HG03066 (cell line): ENCODE results near the gene MTAP.

Experiments used
- ATAC-seq: cut with Tn5 transposase; IDR thresholded peaks from one replicate; pipeline ENCODE4 v1.9.1; 2021; ENCODE audit warnings: low read depth; ENCODE audit not compliant: unreplicated experiment

The MTAP gene

DNA sequence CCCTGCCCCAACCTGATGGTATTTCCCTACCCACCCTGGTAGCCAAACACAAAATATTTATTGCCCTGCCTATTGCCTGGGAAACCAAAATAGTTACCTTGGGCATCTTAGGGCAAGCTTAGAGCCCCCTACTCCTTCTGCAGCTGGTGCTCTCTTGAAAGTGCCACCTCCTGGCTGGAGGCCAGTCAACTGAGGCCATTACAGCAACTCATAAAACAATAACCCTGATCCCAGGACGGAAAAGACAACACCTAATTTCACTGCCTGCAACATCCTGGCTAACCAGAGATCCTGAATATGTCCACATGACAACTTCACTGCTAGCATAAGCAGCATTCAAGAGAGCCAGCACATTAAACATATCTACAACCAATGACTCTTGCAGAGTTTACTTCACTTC lies 38.7 kb downstream of the MTAP start:
- no peak for ATAC-seq

DNA sequence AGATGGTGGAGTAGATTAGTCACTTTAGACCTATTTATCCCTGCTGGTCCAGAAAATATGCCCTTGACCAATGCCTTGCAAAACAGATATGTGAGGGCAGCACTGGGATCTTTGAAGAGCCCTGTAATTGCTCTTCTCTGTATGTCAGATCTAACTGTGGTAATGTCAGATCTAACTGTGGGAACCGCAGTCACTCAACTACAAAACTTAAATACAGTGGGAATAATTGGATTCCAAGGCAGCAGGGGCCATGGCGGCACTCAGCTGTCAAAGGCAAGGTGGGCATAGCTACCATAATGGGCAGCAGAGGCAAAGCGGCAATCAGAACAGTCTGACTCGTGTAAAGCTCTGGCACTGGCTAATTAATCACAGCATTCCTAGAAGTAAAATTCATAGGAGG lies 46.2 kb downstream of the MTAP start:
- ATAC-seq, result no peak

DNA sequence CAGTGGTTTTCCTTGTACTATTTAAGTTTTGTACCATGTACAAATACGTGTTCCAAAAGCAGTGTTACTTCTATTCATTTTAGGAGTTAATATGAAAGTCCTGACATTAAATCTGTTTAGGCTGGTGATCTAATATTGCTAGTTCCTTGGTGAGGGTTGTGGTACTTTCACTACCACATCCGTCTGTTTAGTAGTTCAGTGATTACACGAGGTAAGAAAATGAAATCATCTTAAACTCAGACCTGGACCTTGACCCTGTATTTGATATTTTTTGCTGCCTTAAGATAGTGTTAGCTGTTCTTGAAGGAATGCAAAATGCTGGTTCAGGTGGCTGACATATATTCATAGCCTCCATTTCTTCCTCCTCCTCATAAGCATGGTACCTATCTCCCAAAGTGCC lies 50.3 kb downstream of the MTAP start:
- ATAC-seq, result peak; percentile 97

GRCh38 chr9:21853414-21853813 lies 51.0 kb downstream of the MTAP start:
- no peak for ATAC-seq

DNA sequence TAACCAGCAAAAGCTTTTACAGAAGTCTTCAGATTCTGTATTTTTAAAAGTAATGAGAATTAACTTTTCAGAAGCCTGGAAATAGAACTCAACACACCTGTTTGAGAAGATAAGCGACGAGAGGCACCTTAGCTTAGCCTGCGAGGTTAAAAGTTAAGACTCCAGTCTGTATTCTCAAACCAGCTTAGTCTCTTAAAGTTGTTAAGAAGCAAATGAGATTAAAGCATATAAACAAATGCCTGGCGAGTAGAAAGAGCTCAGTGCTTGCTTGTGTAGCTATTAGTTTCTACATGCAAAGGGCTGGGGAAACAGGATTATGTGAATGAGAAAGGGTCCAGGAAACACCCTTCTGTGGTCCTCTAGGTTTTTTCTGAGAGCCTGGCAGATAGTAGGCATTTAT lies 51.7 kb downstream of the MTAP start:
- ATAC-seq, result no peak

GRCh38 chr9:21854594-21854993 lies 52.2 kb downstream of the MTAP start:
- no peak for ATAC-seq

DNA sequence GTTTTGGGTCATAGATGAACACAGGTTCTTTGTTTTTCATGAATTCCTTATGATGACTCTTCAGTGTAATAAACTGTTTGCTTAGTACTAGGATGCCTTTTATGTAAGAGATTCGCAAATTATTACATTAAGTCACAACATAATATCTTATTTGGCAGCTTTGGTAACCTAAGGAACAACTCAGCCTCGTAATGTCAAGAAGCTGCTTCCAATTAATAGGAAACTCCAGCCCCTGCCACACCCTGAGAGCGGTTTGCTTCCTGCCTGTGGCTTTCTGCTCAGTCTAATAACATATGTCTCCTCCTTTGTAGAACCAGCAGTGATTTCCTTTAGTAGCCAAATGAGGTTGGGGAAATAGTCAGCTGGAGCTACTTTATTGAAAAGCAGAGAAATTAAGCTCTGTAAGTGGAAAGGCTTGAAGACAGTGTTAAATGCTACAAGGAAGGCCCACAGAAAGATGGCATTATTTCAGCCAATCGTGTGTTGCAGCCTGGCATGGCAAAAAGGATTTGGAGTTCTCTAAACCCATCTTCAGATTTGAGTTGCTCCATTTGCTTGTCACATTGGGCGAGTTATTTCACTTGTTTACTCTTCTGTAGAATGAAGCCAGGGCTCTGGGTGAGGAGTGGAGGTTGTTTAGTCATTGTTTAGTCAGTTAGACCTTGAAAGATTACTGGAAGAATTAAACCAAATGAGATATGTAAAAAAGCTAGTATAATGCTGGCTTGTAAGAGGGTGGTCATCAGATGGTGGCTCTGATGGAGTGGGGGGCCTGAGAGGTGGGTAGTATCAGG lies 54.1 kb downstream of the MTAP start:
- ATAC-seq, result no peak

DNA sequence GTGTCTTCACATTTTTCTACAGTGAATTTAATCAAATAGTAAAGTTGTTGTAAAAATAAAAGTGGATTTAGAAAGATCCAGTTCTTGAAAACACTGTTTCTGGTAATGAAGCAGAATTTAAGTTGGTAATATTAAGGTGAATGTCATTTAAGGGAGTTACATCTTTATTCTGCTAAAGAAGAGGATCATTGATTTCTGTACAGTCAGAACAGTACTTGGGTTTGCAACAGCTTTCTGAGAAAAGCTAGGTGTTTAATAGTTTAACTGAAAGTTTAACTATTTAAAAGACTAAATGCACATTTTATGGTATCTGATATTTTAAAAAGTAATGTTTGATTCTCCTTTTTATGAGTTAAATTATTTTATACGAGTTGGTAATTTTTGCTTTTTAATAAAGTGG lies 60.4 kb downstream of the MTAP start:
- ATAC-seq, result no peak

DNA sequence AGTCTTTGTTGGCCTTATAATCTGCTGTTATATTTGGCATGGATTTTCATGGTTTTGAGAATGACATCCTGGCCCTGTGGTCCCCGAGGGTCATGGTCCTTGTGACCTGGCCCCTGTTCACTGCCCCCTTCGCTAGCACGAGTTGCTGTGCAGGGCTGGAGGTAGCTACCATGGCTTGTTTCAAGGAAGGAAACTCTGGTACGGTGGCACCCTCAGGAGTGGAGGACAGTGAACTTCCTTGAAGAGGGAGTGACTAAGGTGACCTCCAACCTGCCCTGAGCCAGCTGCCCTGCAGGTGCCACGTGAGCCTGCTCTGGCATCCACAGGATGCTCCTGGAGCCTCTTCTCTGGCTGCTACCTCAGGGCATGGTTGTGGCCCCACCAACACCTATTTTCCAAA lies 62.1 kb downstream of the MTAP start:
- no peak for ATAC-seq

DNA sequence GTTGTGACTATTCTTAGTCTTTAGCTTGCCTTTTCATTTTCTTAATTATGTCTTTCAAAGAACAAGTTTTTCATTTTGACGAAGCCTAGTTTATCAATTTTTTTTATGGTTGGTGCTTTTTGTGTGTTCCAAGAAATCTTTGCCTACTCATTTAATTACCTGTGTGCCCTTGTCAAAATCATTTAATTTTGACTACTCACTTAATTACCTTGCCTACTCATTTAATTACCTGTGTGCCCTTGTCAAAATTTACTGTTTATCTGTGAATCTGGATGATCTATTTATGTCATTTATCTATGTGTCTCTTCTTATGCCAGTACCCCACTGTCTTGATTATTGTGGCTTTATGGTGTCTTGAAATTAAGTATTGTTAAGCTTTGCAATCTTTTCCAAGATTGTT lies 63.9 kb downstream of the MTAP start:
- ATAC-seq, result no peak

DNA sequence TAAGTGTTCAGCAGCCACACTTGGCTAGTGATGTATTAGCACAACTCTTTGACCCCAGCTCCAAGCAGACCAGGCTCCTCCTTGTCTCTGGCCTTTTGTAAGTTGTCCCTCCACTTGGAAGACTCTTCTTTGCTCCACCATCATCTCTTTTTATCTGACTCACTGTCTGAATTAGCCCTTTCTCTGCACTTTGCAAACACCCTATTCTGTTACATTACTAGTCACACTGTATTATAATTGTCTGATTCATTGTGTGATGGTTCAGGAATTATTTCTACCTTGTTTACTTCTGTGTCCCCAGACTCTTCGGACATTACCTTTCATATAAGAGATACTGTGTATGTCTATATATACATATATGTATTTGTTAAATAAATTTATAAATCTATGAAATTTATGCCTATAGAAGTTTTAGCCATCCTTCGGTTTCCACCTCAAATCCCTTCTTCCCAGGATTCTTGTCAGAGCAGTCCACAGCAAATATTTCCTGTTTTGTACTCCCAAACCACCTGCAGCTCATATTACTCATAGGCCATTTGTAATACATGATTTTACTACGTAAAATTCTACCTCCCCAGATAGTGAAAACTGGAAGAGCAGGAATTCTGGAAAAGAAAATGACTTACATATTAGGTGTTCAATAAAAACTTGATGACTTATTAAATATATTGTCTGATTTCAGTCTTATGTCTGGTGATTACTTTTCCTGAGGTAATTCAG lies 69.0 kb downstream of the MTAP start:
- ATAC-seq, result no peak

- ATAC-seq, result no peak
Measured at GRCh38 chr9:21872696-21873095, 70.3 kb downstream of the MTAP start.

DNA sequence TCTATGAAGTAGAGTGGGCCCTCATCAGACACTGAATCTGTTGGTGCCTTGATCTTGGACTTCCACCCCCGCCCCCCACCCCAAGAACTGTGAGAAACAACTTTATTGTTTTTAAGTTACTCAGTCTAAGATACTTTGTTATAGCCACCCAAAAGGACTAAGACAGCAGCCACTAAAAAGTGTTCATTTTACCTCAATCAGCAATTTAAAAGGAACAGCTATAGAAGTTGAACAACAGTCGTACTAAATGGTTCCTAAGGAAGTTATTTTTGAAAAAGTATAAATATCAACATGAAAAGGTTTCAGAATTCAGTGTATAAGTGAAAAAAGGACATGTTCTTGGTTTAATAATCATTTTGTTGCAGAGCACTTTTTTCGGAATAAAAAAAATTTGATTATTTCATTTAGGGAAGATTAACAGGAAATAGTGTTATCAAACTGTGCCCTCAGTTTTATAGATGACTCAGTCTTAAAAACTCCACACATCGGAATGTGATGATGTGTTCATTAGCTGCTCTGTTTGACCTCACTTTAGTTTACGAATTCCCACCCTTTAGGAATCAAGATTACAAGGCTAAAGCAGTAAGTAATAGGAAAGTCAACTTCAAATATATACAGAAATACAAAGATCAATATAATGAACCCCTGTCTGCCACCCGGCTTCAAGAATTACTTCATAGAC lies 71.2 kb downstream of the MTAP start:
- no peak for ATAC-seq

DNA sequence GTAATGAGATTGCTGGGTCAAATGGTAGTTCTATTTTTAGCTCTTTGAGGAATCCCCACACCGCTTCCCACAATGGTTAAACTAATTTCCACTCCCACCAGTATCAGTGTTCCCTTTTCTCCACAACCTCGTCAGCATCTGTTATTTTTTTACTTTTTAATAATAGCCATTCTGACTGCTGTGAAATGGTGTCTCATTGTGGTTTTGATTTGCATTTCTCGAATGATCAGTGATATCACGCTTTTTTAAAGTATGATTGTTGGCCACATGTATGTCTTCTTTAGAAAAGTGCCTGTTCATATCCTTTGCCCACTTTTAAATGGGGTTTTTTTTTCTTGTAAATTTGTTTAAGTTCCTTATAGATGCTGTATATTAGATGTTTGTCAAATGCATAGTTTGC lies 73.5 kb downstream of the MTAP start:
- ATAC-seq, result no peak

DNA sequence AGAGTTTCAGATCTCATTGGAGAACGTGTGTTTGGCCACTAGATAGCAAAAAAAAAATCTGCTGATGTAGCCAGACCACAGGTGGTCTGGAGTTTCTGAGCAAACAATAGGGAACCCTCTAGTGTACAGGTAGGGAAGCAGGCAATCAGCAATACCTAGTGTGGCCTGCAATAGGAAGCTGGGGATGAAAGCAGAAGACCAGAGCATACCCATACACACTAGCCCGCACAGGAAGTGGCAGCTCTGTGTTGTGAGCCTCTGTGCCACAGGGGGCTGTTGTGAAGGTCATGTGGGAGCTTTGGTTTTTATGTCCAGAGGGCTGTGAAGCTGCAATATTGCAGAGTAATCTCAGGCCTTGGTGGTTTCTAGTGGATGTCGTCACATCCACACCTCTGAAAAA lies 81.2 kb downstream of the MTAP start:
- no peak for ATAC-seq

DNA sequence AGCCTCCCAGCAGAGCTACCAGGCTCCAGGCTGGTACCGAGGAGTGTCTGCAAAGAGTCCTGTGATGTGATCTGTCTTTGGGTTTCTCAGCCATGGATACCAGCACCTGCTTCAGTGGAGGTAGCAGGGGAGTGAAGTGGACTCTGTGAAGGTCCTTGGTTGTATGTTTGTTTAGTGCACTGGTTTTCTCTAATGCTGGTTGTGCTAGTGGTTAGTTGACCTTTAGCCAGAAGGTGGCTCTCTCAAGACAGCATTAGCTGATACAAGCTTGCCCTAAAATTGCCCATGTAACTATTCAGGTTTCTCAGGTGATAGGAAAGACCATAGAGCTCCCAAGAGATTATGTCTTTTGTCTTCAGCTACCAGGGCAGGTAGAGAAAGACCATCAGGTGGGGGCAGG lies 87.2 kb downstream of the MTAP start:
- ATAC-seq, result no peak

DNA sequence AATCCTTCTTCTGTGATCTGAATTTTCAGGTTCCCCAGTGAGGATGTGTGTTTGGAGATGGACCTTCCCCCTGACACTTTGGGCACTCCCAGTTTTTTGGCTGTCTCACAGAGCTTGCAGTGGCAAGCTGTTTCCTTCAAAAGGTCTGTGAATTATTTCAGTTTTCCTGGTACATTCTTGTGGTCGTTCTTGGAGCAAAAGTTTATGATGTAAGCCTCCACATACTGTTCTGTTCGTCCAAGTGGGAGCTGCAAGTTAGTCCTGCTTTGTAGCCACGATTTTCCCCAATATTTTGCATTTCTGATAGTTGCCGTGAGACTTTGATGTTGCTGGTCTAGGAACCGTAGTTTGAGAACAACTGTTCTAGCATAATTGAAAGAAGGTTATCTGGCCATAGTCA lies 88.3 kb downstream of the MTAP start:
- ATAC-seq, result no peak

GRCh38 chr9:21901546-21901945 lies 99.1 kb downstream of the MTAP start:
- ATAC-seq, result no peak

GRCh38 chr9:21902136-21902535 lies 99.7 kb downstream of the MTAP start:
- ATAC-seq, result no peak

DNA sequence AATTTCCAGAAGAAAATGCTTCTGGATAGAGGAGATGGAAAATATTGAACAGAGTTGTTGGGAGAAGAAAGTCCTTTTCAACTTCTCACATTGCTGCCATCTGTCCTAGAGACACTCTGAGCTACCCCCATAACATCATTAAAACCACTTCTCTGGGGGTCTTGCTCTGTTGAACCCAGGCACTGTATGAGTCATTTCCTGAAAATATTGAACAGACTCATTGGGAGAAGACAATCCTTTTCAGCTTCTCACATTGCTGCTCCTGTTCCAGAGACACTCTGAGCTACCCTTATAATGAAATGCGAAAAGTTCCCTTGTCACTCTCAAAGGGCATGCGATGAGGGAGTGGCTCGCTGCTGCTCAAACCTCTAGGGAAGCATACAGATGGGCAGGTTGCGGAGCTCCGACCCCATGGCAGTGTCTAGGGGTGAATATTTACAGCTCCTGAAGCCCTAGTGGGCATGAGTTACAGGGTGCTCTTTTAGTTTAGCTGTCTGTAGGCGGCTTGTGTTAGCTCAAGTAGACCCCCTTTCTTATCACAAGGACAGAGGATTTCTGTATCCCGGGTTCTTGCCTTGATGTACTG lies 101.0 kb downstream of the MTAP start:
- ATAC-seq, result no peak

DNA sequence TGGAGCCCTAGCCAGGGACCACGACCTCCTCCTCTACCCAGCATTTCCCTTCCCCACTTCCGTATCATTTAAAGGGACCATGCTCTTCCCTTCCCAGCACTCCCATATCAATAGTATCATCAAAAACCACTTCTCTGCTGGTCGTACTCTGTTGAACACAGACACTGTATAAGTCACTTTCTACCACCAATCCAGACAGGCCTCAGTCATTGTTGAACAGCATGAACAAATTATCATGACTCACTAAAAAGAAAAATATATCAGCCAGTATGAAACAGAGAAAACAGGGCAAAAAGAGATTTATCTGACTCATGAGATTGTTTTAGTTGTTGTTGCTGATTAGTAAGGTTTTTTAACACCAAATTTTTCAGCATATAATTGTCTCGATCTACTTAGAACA lies 101.9 kb downstream of the MTAP start:
- ATAC-seq, result no peak
